Measurements from ENCODE around the gene SERPINI2. TPM values are rescaled to one million over a fixed set of nuclear protein-coding genes. Genes with fewer than 3 reads are reported as not detected.

SERPINI2 gene
- total RNA-seq, 1 experiment from 2014 or later: 0.22 TPM

GRCh38 chr3:167397826-167398225 lies 76.0 kb downstream of the SERPINI2 start:
- Histone ChIP-seq H2AFZ (ENCODE audit: low read length) (no peak overlapping the region), H3K27ac (ENCODE audit: insufficient read length, low read depth, low read length) (no peak overlapping the region), H2BK5ac (ENCODE audit: insufficient read length, low read length) (no peak overlapping the region), H3K79me1 (ENCODE audit: insufficient read depth, low read depth, low read length, poor library complexity, severe bottlenecking) (no peaks in the 10 kb centered on the region), H3K23me2 (ENCODE audit: insufficient read length, low read depth, low read length, poor library complexity, severe bottlenecking) (no peaks in the 10 kb centered on the region), H3K9me3 (ENCODE audit: control insufficient read depth, low read depth, low read length) (no peaks in the 10 kb centered on the region), H4K8ac (replicated peaks; ENCODE audit: insufficient read length, low read depth, low read length) (no peak overlapping the region), H4K91ac (ENCODE audit: insufficient read length, low read depth, low read length) (no peak overlapping the region), H4K5ac (ENCODE audit: insufficient read length, low read depth, low read length) (no peak overlapping the region), H3K9ac (ENCODE audit: extremely low read depth, insufficient read length, low read length) (no peak overlapping the region), H3T11ph (ENCODE audit: low read length) (no peak overlapping the region), H3K56ac (ENCODE audit: insufficient read length, low read depth, low read length) (no peak overlapping the region), H3K4me2 (ENCODE audit: insufficient read depth, insufficient read length, low read length) (no peak overlapping the region), H3K14ac (ENCODE audit: insufficient read depth, low read length) (no peak overlapping the region), H3K4ac (ENCODE audit: low read depth, low read length) (no peak overlapping the region), H2BK120ac (ENCODE audit: low read depth, low read length, poor library complexity, severe bottlenecking) (no peak overlapping the region), H2BK12ac (ENCODE audit: insufficient read length, low read depth, low read length) (no peak overlapping the region), H3K23ac (ENCODE audit: insufficient read length, low read depth, low read length) (no peak overlapping the region), H4K20me1 (ENCODE audit: control insufficient read depth, insufficient read depth, insufficient read length) (no peaks in the 10 kb centered on the region), H3K4me1 (ENCODE audit: insufficient read depth, low read length) (peaks cover 5% of the 10 kb centered on the region; the same call in 1 of the 2 replicates), H2BK15ac (ENCODE audit: low read depth, low read length) (no peak overlapping the region), H2AK5ac (ENCODE audit: insufficient read length, low read length) (no peak overlapping the region), H3K27me3 (ENCODE audit: insufficient read depth, low read length) (no peaks in the 10 kb centered on the region), H3K79me2 (ENCODE audit: insufficient read depth, low read length) (no peaks in the 10 kb centered on the region), H3K18ac (ENCODE audit: insufficient read length, low read depth, low read length) (no peak overlapping the region), H2BK20ac (ENCODE audit: low read depth, low read length, poor library complexity, severe bottlenecking) (no peak overlapping the region)
- Mint-ChIP-seq H3K27ac (no peak overlapping the region), H3K27me3 (ENCODE audit: low read depth) (no peaks in the 10 kb centered on the region; the same call in 1 of the 2 replicates), H3K36me3 (ENCODE audit: insufficient read depth in 1 of 3, low read depth in 3 of 3) (no peaks in the 10 kb centered on the region), H3K4me1 (peaks cover 11 to 16% of the 10 kb centered on the region in 2 experiments), H3K9me3 (no peaks in the 10 kb centered on the region), H3K4me3 (no peak overlapping the region)
- TF ChIP-seq, protein P1, sequence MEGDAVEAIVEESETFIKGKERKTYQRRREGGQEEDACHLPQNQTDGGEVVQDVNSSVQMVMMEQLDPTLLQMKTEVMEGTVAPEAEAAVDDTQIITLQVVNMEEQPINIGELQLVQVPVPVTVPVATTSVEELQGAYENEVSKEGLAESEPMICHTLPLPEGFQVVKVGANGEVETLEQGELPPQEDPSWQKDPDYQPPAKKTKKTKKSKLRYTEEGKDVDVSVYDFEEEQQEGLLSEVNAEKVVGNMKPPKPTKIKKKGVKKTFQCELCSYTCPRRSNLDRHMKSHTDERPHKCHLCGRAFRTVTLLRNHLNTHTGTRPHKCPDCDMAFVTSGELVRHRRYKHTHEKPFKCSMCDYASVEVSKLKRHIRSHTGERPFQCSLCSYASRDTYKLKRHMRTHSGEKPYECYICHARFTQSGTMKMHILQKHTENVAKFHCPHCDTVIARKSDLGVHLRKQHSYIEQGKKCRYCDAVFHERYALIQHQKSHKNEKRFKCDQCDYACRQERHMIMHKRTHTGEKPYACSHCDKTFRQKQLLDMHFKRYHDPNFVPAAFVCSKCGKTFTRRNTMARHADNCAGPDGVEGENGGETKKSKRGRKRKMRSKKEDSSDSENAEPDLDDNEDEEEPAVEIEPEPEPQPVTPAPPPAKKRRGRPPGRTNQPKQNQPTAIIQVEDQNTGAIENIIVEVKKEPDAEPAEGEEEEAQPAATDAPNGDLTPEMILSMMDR (conservative IDR thresholded peaks at IDR 0.05): no peak
- no peak for DNase-seq
- WGBS (ENCODE audit: extremely low coverage, insufficient read length, low lambda C conversion rate): no CpG with 5 or more reads among the region's 1 CpG
